ENCODE results near the gene U2AF2. TPM values are rescaled to one million over a fixed set of nuclear protein-coding genes. Genes with fewer than 3 reads are reported as not detected.

The U2AF2 gene
- total RNA-seq, 1 experiment from 2014 or later: 321 TPM

- Histone ChIP-seq H4K20me1 (ENCODE audit: control insufficient read depth, insufficient read depth, insufficient read length) (no peaks in the 10 kb centered on the region), H3K9ac (ENCODE audit: extremely low read depth, insufficient read length, low read length) (no peak overlapping the region), H2AFZ (ENCODE audit: low read length) (no peak overlapping the region), H2AK5ac (ENCODE audit: insufficient read length, low read length) (no peak overlapping the region), H3K56ac (ENCODE audit: insufficient read length, low read depth, low read length) (no peak overlapping the region), H4K91ac (ENCODE audit: insufficient read length, low read depth, low read length) (no peak overlapping the region), H4K5ac (ENCODE audit: insufficient read length, low read depth, low read length) (no peak overlapping the region), H3K9me3 (ENCODE audit: control insufficient read depth, low read depth, low read length) (no peaks in the 10 kb centered on the region), H2BK5ac (ENCODE audit: insufficient read length, low read length) (no peak overlapping the region), H2BK15ac (ENCODE audit: low read depth, low read length) (no peak overlapping the region), H3K18ac (ENCODE audit: insufficient read length, low read depth, low read length) (no peak overlapping the region), H3K23ac (ENCODE audit: insufficient read length, low read depth, low read length) (no peak overlapping the region), H3K23me2 (ENCODE audit: insufficient read length, low read depth, low read length, poor library complexity, severe bottlenecking) (no peaks in the 10 kb centered on the region), H2BK20ac (ENCODE audit: low read depth, low read length, poor library complexity, severe bottlenecking) (no peak overlapping the region), H3K27me3 (ENCODE audit: insufficient read depth, low read length) (no peaks in the 10 kb centered on the region), H3K4ac (ENCODE audit: low read depth, low read length) (no peak overlapping the region), H2BK12ac (ENCODE audit: insufficient read length, low read depth, low read length) (no peak overlapping the region), H3K79me1 (ENCODE audit: insufficient read depth, low read depth, low read length, poor library complexity, severe bottlenecking) (no peaks in the 10 kb centered on the region), H3K79me2 (ENCODE audit: insufficient read depth, low read length) (no peaks in the 10 kb centered on the region), H2BK120ac (ENCODE audit: low read depth, low read length, poor library complexity, severe bottlenecking) (no peak overlapping the region), H3T11ph (ENCODE audit: low read length) (no peak overlapping the region), H4K8ac (replicated peaks; ENCODE audit: insufficient read length, low read depth, low read length) (no peak overlapping the region), H3K27ac (ENCODE audit: insufficient read length, low read depth, low read length) (no peak overlapping the region), H3K4me1 (ENCODE audit: insufficient read depth, low read length) (no peaks in the 10 kb centered on the region), H3K4me2 (ENCODE audit: insufficient read depth, insufficient read length, low read length) (no peak overlapping the region), H3K14ac (ENCODE audit: insufficient read depth, low read length) (no peak overlapping the region)
- Mint-ChIP-seq H3K4me3 (no peak overlapping the region), H3K9me3 (no peaks in the 10 kb centered on the region), H3K36me3 (ENCODE audit: insufficient read depth in 1 of 3, low read depth in 3 of 3) (peaks cover 28 to 68% (median 66%) of the 10 kb centered on the region in 3 experiments), H3K27ac (no peak overlapping the region), H3K27me3 (ENCODE audit: low read depth) (no peaks in the 10 kb centered on the region), H3K4me1 (no peaks in the 10 kb centered on the region)
- no peak for TF ChIP-seq CTCF (conservative IDR thresholded peaks at IDR 0.05)
- no peak for DNase-seq
- no CpG with 5 or more reads among the region's 15 CpGs for WGBS (ENCODE audit: extremely low coverage, insufficient read length, low lambda C conversion rate)
Measured at GRCh38 chr19:55694241-55694655, 39.4 kb downstream of the U2AF2 start.
